Measurements from ENCODE around the gene CIPC. TPM values are rescaled to one million over a fixed set of nuclear protein-coding genes. Genes with fewer than 3 reads are reported as not detected.

The CIPC gene
- total and polyA plus RNA-seq, 4 donors, result 6.4 to 32.0 (median 18.6) TPM

DNA sequence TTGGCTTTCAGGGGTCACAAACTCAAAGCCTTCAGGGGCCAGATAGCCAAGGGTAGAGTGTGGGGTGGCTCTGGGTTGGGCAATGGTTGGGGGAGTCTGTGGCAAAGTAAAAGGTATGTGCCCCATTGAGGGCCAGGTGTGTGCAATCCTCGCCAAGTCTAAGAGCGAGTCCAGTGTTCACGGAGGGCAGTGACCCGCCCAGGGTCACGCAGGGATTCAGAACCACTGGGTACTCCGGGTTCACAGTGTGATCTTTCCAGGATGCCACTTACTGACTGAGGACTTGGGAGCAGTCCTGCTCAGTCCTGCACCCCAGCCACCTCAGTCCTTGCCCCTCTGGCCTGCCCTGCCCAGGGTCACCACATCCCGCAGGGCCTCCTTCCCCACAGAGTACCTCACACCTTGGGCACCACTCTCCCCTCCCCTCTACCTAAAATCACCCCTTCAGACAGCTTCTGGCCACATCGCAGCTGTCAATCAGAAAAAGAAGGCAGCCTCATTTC lies 27.8 kb downstream of the CIPC start:
- 92 to 93% methylated on average over 8 of the region's 8 CpGs for WGBS, 2 donors
- H3K9ac ChIP-seq (ENCODE audit: insufficient read depth in 1 of 2, low read length in 2 of 2), result no peak overlapping the region
- H3K9me3 ChIP-seq (ENCODE audit: control insufficient read depth in 4 of 4, insufficient read depth in 3 of 4, low read length in 3 of 4), result peaks cover 0 to 3% (median 0%) of the 10 kb centered on the region in 4 donors
- peaks cover 0 to 12% (median 10%) of the 10 kb centered on the region in 5 donors for H3K4me1 ChIP-seq (ENCODE audit: control insufficient read depth in 5 of 5, insufficient read depth in 5 of 5, low read length in 5 of 5)
- ATAC-seq (ENCODE audit: insufficient read depth, low FRiP score) (no peak), DNase-seq (no peak)
- TF ChIP-seq, protein P1, sequence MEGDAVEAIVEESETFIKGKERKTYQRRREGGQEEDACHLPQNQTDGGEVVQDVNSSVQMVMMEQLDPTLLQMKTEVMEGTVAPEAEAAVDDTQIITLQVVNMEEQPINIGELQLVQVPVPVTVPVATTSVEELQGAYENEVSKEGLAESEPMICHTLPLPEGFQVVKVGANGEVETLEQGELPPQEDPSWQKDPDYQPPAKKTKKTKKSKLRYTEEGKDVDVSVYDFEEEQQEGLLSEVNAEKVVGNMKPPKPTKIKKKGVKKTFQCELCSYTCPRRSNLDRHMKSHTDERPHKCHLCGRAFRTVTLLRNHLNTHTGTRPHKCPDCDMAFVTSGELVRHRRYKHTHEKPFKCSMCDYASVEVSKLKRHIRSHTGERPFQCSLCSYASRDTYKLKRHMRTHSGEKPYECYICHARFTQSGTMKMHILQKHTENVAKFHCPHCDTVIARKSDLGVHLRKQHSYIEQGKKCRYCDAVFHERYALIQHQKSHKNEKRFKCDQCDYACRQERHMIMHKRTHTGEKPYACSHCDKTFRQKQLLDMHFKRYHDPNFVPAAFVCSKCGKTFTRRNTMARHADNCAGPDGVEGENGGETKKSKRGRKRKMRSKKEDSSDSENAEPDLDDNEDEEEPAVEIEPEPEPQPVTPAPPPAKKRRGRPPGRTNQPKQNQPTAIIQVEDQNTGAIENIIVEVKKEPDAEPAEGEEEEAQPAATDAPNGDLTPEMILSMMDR (IDR thresholded peaks at IDR 0.05; ENCODE audit: control extremely low read depth, extremely low read depth), result no peak
- peaks cover 0 to 2% (median 0%) of the 10 kb centered on the region in 4 donors for H3K36me3 ChIP-seq (ENCODE audit: control insufficient read depth in 4 of 4, insufficient read depth in 4 of 4, low read length in 4 of 4)
- H3K27ac ChIP-seq (ENCODE audit: low read depth in 1 of 2, low read length in 1 of 2), result no peak overlapping the region
- no peak overlapping the region for H3K4me3 ChIP-seq
- H3K27me3 ChIP-seq (ENCODE audit: control insufficient read depth in 3 of 3, insufficient read depth in 3 of 3, low read length in 2 of 3), result peaks cover 0 to 22% (median 17%) of the 10 kb centered on the region in 3 donors

DNA sequence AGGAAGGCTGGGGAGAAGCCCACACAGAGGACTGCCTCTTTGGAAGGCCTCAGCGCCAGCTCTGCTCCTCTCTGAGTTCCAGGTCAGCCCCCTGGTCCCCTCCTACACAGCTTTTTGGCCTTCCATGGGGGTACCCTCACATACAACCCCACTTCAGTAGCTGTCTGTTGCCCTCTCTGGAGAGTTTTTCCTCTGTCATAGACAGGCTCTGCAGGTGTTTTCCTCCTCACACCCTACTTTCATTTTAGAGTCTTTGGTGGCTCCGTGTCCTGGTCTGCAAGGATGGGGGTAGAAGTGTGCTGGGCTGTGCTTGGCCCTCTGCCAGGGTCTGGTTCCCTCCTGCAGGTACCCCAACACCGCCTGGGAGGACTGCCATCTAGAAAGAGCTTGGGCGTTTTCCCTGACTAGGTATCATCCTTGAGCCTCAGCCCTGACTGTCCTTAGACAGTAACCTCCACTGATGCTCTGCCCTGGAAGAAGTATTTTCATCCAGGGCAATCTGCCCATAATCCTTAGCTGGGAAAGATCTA lies 28.5 kb downstream of the CIPC start:
- H3K27ac ChIP-seq (ENCODE audit: low read depth in 1 of 2, low read length in 1 of 2), result no peak overlapping the region
- DNase-seq, result no peak
- peaks cover 0 to 22% (median 17%) of the 10 kb centered on the region in 3 donors for H3K27me3 ChIP-seq (ENCODE audit: control insufficient read depth in 3 of 3, insufficient read depth in 3 of 3, low read length in 2 of 3)
- H3K4me3 ChIP-seq, result no peak overlapping the region
- no peak overlapping the region for H3K9ac ChIP-seq (ENCODE audit: insufficient read depth in 1 of 2, low read length in 2 of 2)
- peaks cover 0 to 3% (median 0%) of the 10 kb centered on the region in 4 donors for H3K9me3 ChIP-seq (ENCODE audit: control insufficient read depth in 4 of 4, insufficient read depth in 3 of 4, low read length in 3 of 4)
- no peak for ATAC-seq (ENCODE audit: insufficient read depth, low FRiP score)
- no peaks in the 10 kb centered on the region for H3K36me3 ChIP-seq (ENCODE audit: control insufficient read depth in 4 of 4, insufficient read depth in 4 of 4, low read length in 4 of 4)
- TF ChIP-seq, protein P1 (IDR thresholded peaks at IDR 0.05; ENCODE audit: control extremely low read depth, extremely low read depth), result no peak
- WGBS, 2 donors, result 81 to 83% methylated on average over 4 of the region's 4 CpGs
- peaks cover 0 to 12% (median 6%) of the 10 kb centered on the region in 5 donors for H3K4me1 ChIP-seq (ENCODE audit: control insufficient read depth in 5 of 5, insufficient read depth in 5 of 5, low read length in 5 of 5)

DNA sequence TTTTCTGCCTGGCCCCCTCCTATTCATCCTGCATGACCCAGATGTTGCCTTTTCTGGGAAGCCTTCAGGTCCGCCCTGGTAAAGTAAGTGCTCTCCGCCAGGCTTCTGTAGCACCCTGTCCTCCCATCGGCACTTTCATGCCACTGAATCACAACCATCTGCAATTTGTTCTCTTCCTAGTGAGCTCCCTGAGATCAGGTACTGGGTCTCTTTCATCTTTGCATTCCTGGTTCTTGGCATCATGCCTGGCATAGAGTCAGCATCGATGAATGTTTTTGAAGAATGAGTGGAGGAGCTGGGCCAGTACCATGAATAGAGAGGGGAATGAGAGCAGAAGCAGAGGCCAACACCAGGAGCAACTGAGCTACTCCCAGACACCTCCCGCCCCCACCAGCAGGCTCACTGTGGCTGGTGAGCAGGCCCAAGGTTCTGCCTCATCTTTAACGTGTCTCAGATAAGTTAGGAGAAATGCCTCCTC lies 30.4 kb downstream of the CIPC start:
- peaks cover 0 to 10% (median 4%) of the 10 kb centered on the region in 5 donors for H3K4me1 ChIP-seq (ENCODE audit: control insufficient read depth in 5 of 5, insufficient read depth in 5 of 5, low read length in 5 of 5)
- 56 to 77% methylated on average over 6 of the region's 6 CpGs for WGBS, 2 donors
- no peak overlapping the region for H3K27ac ChIP-seq (ENCODE audit: low read depth in 1 of 2, low read length in 1 of 2)
- no peak overlapping the region for H3K4me3 ChIP-seq
- no peak overlapping the region for H3K9ac ChIP-seq (ENCODE audit: insufficient read depth in 1 of 2, low read length in 2 of 2)
- TF ChIP-seq, protein P1 (IDR thresholded peaks at IDR 0.05; ENCODE audit: control extremely low read depth, extremely low read depth), result no peak
- peaks cover 0 to 22% (median 17%) of the 10 kb centered on the region in 3 donors for H3K27me3 ChIP-seq (ENCODE audit: control insufficient read depth in 3 of 3, insufficient read depth in 3 of 3, low read length in 2 of 3)
- ATAC-seq (ENCODE audit: insufficient read depth, low FRiP score) (no peak), DNase-seq (peak; percentile 47 to 69 (median 55))
- H3K36me3 ChIP-seq (ENCODE audit: control insufficient read depth in 4 of 4, insufficient read depth in 4 of 4, low read length in 4 of 4), result no peaks in the 10 kb centered on the region
- peaks cover 0 to 10% (median 0%) of the 10 kb centered on the region in 4 donors for H3K9me3 ChIP-seq (ENCODE audit: control insufficient read depth in 4 of 4, insufficient read depth in 3 of 4, low read length in 3 of 4)

All from lung (tissue), 12 donors.